GM12878 (cell line): ENCODE data around the gene FOXL1. TPM values are rescaled to one million over a fixed set of nuclear protein-coding genes. Genes with fewer than 3 reads are reported as not detected.

Experiments used
- ATAC-seq: fragments of 200-7000 bp; cut with Tn5 transposase; 3 replicates; pipeline ENCODE4 v1.9.1; 2020; ENCODE audit warnings: mild to moderate bottlenecking, moderate library complexity
- BruUV-seq: library from RNA; stranded (reverse); fragments of 400-500 nt; replicated peaks from 2 replicates; lab custom pipeline; 2021; lab: Mats Ljungman, UMichigan
- CTCF ChIA-PET: fragments of 300-600 bp; sonication (Branson Sonifier 250); formaldehyde crosslinking; extraction: SDS; loops from one replicate; lab custom pipeline; 2021; ENCODE audit warnings: inconsistent platforms; lab: Yijun Ruan, JAX
- POLR2A ChIA-PET: fragments of 350-600 bp; formaldehyde crosslinking; extraction: SDS; loops from one replicate; lab custom pipeline; 2021; ENCODE audit warnings: inconsistent platforms; lab: Charles Lee
- RAD21 ChIA-PET: fragments of 300-600 bp; sonication (Branson Sonifier 250); formaldehyde crosslinking; loops from one replicate; lab custom pipeline; 2023; ENCODE audit warnings: antibody characterized with exemption; ENCODE audit not compliant: unreplicated experiment; lab: Charles Lee
- SMC1A ChIA-PET: fragments of 300-600 bp; sonication (Branson Sonifier 250); formaldehyde crosslinking; loops from one replicate; lab custom pipeline; 2023; ENCODE audit not compliant: unreplicated experiment, uncharacterized antibody; lab: Charles Lee
- DNase-seq: peaks from one replicate; pipeline ENCODE4 v3.0.0-alpha.2; 2011; ENCODE audit warnings: low read depth, low spot score
- FAIRE-seq: peaks from 3 replicates; lab custom pipeline; 2011; peaks lifted over from hg19 to GRCh38; lab: Jason Lieb, UNC
- H2AFZ ChIP-seq: 2 replicates; pipeline ENCODE4 v1.6.0; 2011; ENCODE audit warnings: low read depth, low read length, control low read depth; ENCODE audit not compliant: control insufficient read depth
- H3K27ac ChIP-seq: 2 replicates; pipeline ENCODE4 v1.5.1; 2011; ENCODE audit warnings: control low read depth; ENCODE audit not compliant: control insufficient read depth, insufficient read depth
- H3K27me3 ChIP-seq, 2 experiments: replicated peaks in 1 of 2; 2 replicates each; pipeline versions ENCODE4 v1.6.0 to v1.6.1; 2011; ENCODE audit warnings: low read length in 1 of 2; ENCODE audit not compliant: control insufficient read depth in 2 of 2, insufficient read depth in 2 of 2
- H3K36me3 ChIP-seq, 2 experiments: 2 replicates each; pipeline ENCODE4 v1.5.1; 2011; ENCODE audit warnings: low read length in 1 of 2; ENCODE audit not compliant: control insufficient read depth in 2 of 2, insufficient read depth in 2 of 2
- H3K4me1 ChIP-seq: 2 replicates; pipeline ENCODE4 v1.6.1; 2011; ENCODE audit warnings: mild to moderate bottlenecking, low read length, moderate library complexity, mixed read lengths; ENCODE audit not compliant: control insufficient read depth, insufficient read depth
- H3K4me2 ChIP-seq: 2 replicates; pipeline ENCODE4 v1.6.0; 2011; ENCODE audit warnings: control low read depth; ENCODE audit not compliant: control insufficient read depth, insufficient read depth
- H3K4me3 ChIP-seq: fragments of 200-600 bp; sonication (generic); 2 replicates; pipeline ENCODE4 v1.5.1; 2016
- H3K79me2 ChIP-seq: 2 replicates; pipeline ENCODE4 v1.6.0; 2011; ENCODE audit warnings: low read length; ENCODE audit not compliant: control insufficient read depth, insufficient read depth
- H3K9ac ChIP-seq: 2 replicates; pipeline ENCODE4 v1.8.0; 2011; ENCODE audit warnings: low read length, control low read depth, mixed read lengths; ENCODE audit not compliant: control insufficient read depth, insufficient read depth
- H3K9me3 ChIP-seq: replicated peaks from 3 replicates; pipeline ENCODE4 v1.5.1; 2011; ENCODE audit warnings: mild to moderate bottlenecking, low read length; ENCODE audit not compliant: control insufficient read depth, insufficient read depth
- H4K20me1 ChIP-seq: 2 replicates; pipeline ENCODE4 v1.6.0; 2011; ENCODE audit not compliant: control insufficient read depth, insufficient read depth
- CBFB ChIP-seq: IDR thresholded peaks from 2 replicates; pipeline ENCODE4 v1.6.1; 2016; ENCODE audit warnings: antibody characterized with exemption, low read depth
- EED ChIP-seq: sonication (generic); IDR thresholded peaks from 2 replicates; pipeline ENCODE4 v1.6.1; 2016; ENCODE audit warnings: antibody characterized with exemption, low read depth
- EGR1 ChIP-seq, 2 experiments: IDR thresholded peaks; 1 replicate in 1 of 2; 2 replicates in 1 of 2; pipeline ENCODE4 v1.6.1; 2011 to 2012; ENCODE audit warnings: low read depth in 2 of 2, low read length in 2 of 2, borderline replicate concordance in 1 of 2, mild to moderate bottlenecking in 1 of 2, moderate library complexity in 1 of 2
- FOS ChIP-seq: IDR thresholded peaks from 3 replicates; pipeline ENCODE4 v1.6.1; 2011; ENCODE audit warnings: borderline replicate concordance; ENCODE audit not compliant: insufficient read length; ENCODE audit errors: extremely low read depth
- JUNB ChIP-seq: IDR thresholded peaks from 2 replicates; pipeline ENCODE4 v1.6.1; 2016; ENCODE audit warnings: antibody characterized with exemption, mild to moderate bottlenecking
- KAT2A ChIP-seq: conservative IDR thresholded peaks from 2 replicates; pipeline ENCODE4 v1.6.1; 2011; ENCODE audit warnings: low read depth, low read length; ENCODE audit not compliant: control insufficient read depth
- PAX5 ChIP-seq: IDR thresholded peaks from 2 replicates; pipeline ENCODE4 v1.6.1; 2011; ENCODE audit warnings: low read depth, low read length, borderline replicate concordance
- POLR2A ChIP-seq: IDR thresholded peaks from 2 replicates; pipeline ENCODE4 v1.6.1; 2011; ENCODE audit warnings: low read depth, mild to moderate bottlenecking, low read length
- RAD21 ChIP-seq: IDR thresholded peaks from 2 replicates; pipeline ENCODE4 v1.6.1; 2011; ENCODE audit warnings: mild to moderate bottlenecking, low read depth, low read length, moderate library complexity; ENCODE audit not compliant: insufficient read depth
- RUNX3 ChIP-seq: IDR thresholded peaks from 2 replicates; pipeline ENCODE4 v1.6.1; 2012; ENCODE audit warnings: low read length, inconsistent platforms
- SIN3A ChIP-seq: IDR thresholded peaks from 2 replicates; pipeline ENCODE4 v1.6.1; 2012; ENCODE audit warnings: low read depth, low read length, improper control_type of control experiment
- STAT3 ChIP-seq: IDR thresholded peaks from 2 replicates; pipeline ENCODE4 v1.6.1; 2011; ENCODE audit warnings: low read depth, low read length, improper control_type of control experiment
- YBX1 ChIP-seq: fragments of 450-650 bp; IDR thresholded peaks from 2 replicates; pipeline ENCODE4 v1.6.1; 2016; ENCODE audit warnings: antibody characterized with exemption
- WGBS: methylation state at CpG from one replicate; pipeline ENCODE4 v1.1.6; 2016; ENCODE audit warnings: low lambda C conversion rate; ENCODE audit not compliant: insufficient replicate concordance, insufficient coverage; ENCODE audit errors: missing lambda C conversion rate; 5-methylcytosine and 5-hydroxymethylcytosine counted together
- in situ Hi-C: fragments of 300-500 bp; cut with MboI; formaldehyde crosslinking; loops from 9 replicates; pipeline ENCODE4 v1.14.3; 2018; ENCODE audit warnings: mixed read lengths
- intact Hi-C: fragments of 100-400 bp; cut with micrococcal nuclease; formaldehyde crosslinking; loops from one replicate; pipeline ENCODE4 v1.14.2; 2022; ENCODE audit not compliant: unreplicated experiment
- polyA plus RNA-seq, 11 experiments: library from polyadenylated mRNA; depleted of rRNA in 4 of 11; unstranded in 6 of 11; stranded (reverse) in 5 of 11; fragments of >200 nt; fragmentation: Nextera tagmentation in 4 of 11; fragmentation: Illumina TruSeq in 1 of 11; extraction: Ambion mirVana in 4 of 11; extraction: Trizol in 1 of 11; gene quantifications; 1 replicate in 1 of 11; 2 replicates in 10 of 11; pipeline versions ENCODE4 v1.2.1 to v1.2.3, GENCODE V29; 2011 to 2016; ENCODE audit warnings: inconsistent platforms in 2 of 11, missing spikeins in 2 of 11, low read depth in 1 of 11
- total RNA-seq, 4 experiments: library from RNA; depleted of rRNA in 3 of 4; stranded (reverse); fragments of >200 nt in 3 of 4; fragmentation: Illumina TruSeq in 1 of 4; extraction: Trizol in 1 of 4; gene quantifications; 2 replicates each; pipeline versions ENCODE4 v1.2.1 to v1.2.3, GENCODE V29; 2013 to 2021
- TF ChIP-seq, protein P1 (sequence below): fragments of 450-650 bp; IDR thresholded peaks from 2 replicates; pipeline ENCODE4 v1.6.1; 2017; ENCODE audit warnings: borderline replicate concordance
- TF ChIP-seq, protein P2 (sequence below): fragments of 450-650 bp; IDR thresholded peaks from 2 replicates; pipeline ENCODE4 v1.6.1; 2017; ENCODE audit warnings: mild to moderate bottlenecking, moderate library complexity
- TF ChIP-seq, protein P3 (sequence below): fragments of 450-650 bp; IDR thresholded peaks from 2 replicates; pipeline ENCODE4 v1.6.1; 2017; ENCODE audit warnings: antibody characterized with exemption, mild to moderate bottlenecking, moderate library complexity

FOXL1 gene
- total and polyA plus RNA-seq, 10 of the 15 experiments (the other 5 are each of a cell fraction or from before 2014, with no cell fraction given): 0.05 TPM; not detected in 9

DNA sequence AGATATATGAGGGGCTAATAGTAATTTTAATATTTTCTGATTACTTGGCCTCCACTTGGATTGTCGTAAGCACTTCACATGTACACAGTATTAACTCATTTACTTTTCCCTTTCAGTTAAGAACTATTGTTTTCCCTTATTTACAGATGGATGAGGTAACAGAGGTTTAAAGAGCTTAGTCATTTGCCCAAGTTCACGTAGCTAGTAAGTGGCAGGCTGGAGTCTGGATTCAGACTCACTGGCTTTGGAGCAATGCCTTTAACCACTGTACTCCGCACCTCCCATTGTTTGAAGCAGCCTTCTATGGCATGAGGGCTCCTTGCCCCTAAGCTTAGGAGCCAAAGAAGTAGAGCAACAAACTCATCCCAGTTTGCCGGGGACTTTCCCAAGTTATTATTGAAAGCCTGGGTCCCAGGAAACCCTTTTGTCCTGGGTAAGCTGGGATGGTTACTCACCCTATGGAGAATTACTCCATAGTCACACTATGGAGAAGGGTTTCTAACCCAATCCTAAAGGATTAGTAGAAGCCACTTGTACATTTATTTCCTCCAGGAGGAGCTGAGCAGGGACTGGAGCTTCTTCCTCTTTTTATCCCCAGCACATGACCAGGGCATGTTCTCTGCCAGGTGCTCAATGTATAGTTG is 12.3 kb downstream of the FOXL1 start (continued):
- TF ChIP-seq CBFB: no peak

DNA sequence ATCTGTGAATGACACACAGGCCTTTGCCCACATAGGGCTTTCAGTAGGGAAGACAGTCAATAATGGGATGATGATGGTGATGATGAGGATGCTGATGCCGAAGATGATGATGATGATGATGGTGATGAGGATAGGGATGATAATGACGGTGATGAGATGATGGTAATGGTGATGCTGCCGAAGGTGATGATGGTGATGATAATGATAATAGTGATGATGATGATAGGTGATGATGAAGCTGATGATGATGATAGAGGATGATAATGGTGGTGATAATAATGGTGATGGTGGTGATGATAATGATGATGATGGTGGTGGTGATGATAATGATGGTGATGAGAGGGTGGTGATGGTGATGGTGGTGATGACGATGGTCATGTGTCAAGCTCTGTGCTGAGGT is 12.9 kb downstream of the FOXL1 start:
- CTCF ChIA-PET: no interaction called here
- POLR2A ChIA-PET: no interaction called here

More for the DNA sequence above, 12.9 kb downstream of the FOXL1 start:
- intact Hi-C loops: no loop called here
- H3K79me2 ChIP-seq: no peaks in the 10 kb centered on the region
- no peak overlapping the region for H3K4me2 ChIP-seq
- FAIRE-seq (no peak), ATAC-seq (no peak), DNase-seq (no peak)
- H3K4me1 ChIP-seq: no peaks in the 10 kb centered on the region
- ChIA-PET RAD21 (no interaction called here), SMC1A (interaction anchor here (0.7 to 1.4 kb wide), 2 partner anchors 11 to 33 kb away, joined by 3 read pairs; no protein-coding TSS in a partner anchor)
- no peak overlapping the region for H3K4me3 ChIP-seq
- H3K9ac ChIP-seq: no peak overlapping the region
- in situ Hi-C loops: no loop called here
- H3K27ac ChIP-seq: no peak overlapping the region
- no peaks in the 10 kb centered on the region for H3K9me3 ChIP-seq
- BruUV-seq: no TSS peak
- no peaks in the 10 kb centered on the region for H3K36me3 ChIP-seq
- peaks cover 2 to 4% of the 10 kb centered on the region in 2 experiments; a peak in 3 of 4 replicates for H3K27me3 ChIP-seq
- H2AFZ ChIP-seq: no peak overlapping the region
- TF ChIP-seq, protein P1, sequence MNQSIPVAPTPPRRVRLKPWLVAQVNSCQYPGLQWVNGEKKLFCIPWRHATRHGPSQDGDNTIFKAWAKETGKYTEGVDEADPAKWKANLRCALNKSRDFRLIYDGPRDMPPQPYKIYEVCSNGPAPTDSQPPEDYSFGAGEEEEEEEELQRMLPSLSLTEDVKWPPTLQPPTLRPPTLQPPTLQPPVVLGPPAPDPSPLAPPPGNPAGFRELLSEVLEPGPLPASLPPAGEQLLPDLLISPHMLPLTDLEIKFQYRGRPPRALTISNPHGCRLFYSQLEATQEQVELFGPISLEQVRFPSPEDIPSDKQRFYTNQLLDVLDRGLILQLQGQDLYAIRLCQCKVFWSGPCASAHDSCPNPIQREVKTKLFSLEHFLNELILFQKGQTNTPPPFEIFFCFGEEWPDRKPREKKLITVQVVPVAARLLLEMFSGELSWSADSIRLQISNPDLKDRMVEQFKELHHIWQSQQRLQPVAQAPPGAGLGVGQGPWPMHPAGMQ: no peak
- TF ChIP-seq CBFB (no peak), FOS (no peak), SIN3A (no peak), JUNB (no peak), EGR1 (IDR thresholded peaks at IDR 0.05; ENCODE audit: borderline replicate concordance in 1 of 2, low read depth in 2 of 2, low read length in 2 of 2) (no peak), EED (no peak), YBX1 (no peak), RAD21 (no peak), POLR2A (no peak), PAX5 (no peak), KAT2A (no peak), STAT3 (no peak), RUNX3 (no peak)
- TF ChIP-seq, protein P2, sequence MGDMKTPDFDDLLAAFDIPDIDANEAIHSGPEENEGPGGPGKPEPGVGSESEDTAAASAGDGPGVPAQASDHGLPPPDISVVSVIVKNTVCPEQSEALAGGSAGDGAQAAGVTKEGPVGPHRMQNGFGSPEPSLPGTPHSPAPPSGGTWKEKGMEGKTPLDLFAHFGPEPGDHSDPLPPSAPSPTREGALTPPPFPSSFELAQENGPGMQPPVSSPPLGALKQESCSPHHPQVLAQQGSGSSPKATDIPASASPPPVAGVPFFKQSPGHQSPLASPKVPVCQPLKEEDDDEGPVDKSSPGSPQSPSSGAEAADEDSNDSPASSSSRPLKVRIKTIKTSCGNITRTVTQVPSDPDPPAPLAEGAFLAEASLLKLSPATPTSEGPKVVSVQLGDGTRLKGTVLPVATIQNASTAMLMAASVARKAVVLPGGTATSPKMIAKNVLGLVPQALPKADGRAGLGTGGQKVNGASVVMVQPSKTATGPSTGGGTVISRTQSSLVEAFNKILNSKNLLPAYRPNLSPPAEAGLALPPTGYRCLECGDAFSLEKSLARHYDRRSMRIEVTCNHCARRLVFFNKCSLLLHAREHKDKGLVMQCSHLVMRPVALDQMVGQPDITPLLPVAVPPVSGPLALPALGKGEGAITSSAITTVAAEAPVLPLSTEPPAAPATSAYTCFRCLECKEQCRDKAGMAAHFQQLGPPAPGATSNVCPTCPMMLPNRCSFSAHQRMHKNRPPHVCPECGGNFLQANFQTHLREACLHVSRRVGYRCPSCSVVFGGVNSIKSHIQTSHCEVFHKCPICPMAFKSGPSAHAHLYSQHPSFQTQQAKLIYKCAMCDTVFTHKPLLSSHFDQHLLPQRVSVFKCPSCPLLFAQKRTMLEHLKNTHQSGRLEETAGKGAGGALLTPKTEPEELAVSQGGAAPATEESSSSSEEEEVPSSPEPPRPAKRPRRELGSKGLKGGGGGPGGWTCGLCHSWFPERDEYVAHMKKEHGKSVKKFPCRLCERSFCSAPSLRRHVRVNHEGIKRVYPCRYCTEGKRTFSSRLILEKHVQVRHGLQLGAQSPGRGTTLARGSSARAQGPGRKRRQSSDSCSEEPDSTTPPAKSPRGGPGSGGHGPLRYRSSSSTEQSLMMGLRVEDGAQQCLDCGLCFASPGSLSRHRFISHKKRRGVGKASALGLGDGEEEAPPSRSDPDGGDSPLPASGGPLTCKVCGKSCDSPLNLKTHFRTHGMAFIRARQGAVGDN: no peak
- TF ChIP-seq, protein P3, sequence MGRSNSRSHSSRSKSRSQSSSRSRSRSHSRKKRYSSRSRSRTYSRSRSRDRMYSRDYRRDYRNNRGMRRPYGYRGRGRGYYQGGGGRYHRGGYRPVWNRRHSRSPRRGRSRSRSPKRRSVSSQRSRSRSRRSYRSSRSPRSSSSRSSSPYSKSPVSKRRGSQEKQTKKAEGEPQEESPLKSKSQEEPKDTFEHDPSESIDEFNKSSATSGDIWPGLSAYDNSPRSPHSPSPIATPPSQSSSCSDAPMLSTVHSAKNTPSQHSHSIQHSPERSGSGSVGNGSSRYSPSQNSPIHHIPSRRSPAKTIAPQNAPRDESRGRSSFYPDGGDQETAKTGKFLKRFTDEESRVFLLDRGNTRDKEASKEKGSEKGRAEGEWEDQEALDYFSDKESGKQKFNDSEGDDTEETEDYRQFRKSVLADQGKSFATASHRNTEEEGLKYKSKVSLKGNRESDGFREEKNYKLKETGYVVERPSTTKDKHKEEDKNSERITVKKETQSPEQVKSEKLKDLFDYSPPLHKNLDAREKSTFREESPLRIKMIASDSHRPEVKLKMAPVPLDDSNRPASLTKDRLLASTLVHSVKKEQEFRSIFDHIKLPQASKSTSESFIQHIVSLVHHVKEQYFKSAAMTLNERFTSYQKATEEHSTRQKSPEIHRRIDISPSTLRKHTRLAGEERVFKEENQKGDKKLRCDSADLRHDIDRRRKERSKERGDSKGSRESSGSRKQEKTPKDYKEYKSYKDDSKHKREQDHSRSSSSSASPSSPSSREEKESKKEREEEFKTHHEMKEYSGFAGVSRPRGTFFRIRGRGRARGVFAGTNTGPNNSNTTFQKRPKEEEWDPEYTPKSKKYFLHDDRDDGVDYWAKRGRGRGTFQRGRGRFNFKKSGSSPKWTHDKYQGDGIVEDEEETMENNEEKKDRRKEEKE: no peak
- H4K20me1 ChIP-seq: no peaks in the 10 kb centered on the region
- WGBS: 11% methylated on average over 4 of the region's 4 CpGs
